ENCODE data around the gene SIVA1. TPM values are rescaled to one million over a fixed set of nuclear protein-coding genes. Genes with fewer than 3 reads are reported as not detected.

The SIVA1 gene
- total RNA-seq, 3 donors from 2014 or later (not counting 1 experiment from before 2014, with no cell fraction given) = 59.7 to 74.8 (median 59.8) TPM

GRCh38 chr14:104744484-104744883 lies 8.5 kb upstream of the SIVA1 start:
- H3K27me3 ChIP-seq (ENCODE audit: control insufficient read depth, insufficient read depth, low read length) = no peaks in the 10 kb centered on the region

DNA sequence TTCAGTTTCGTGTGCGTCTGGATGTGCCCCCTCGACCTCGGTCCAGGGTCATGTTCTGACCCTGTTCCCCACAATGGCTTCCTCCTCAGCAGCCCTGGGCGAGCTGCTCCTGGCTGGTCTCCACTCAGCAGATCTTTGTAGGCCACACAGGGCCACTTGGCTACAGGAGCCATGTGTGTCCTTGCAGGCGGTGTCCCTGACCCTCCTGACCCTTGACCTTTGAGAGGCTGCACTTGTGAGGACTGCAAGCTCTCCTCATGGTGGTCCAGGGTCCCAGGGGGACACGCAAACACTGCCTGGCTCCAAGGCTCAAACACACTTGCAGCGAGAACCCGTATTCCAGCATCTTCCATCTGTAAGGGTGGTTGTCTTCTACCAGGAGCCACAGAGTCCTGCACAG lies 7.5 kb upstream of the SIVA1 start:
- H3K4me1 ChIP-seq (ENCODE audit: control insufficient read depth, insufficient read depth, low read length) = no peaks in the 10 kb centered on the region
- no peaks in the 10 kb centered on the region for H3K9me3 Mint-ChIP-seq
- WGBS (ENCODE audit: insufficient coverage) = 92% methylated on average over 9 of the region's 9 CpGs
- no peak overlapping the region for H3K4me3 Mint-ChIP-seq
- DNase-seq (no peak), ATAC-seq (no peak)
- H3K36me3 Mint-ChIP-seq = no peaks in the 10 kb centered on the region
- no peaks in the 10 kb centered on the region for H3K27me3 ChIP-seq (ENCODE audit: control insufficient read depth, insufficient read depth, low read length)
- H3K27me3 Mint-ChIP-seq (ENCODE audit: low read depth in 2 of 2) = no peaks in the 10 kb centered on the region
- H3K4me1 Mint-ChIP-seq = no peaks in the 10 kb centered on the region
- no peaks in the 10 kb centered on the region for H3K36me3 ChIP-seq (ENCODE audit: control insufficient read depth, insufficient read depth, low read length)
- no peak overlapping the region for H3K4me3 ChIP-seq (ENCODE audit: low read length)
- intact Hi-C loops (cut with micrococcal nuclease) = no loop called here
- H3K27ac ChIP-seq (ENCODE audit: low read length) = no peak overlapping the region
- H3K27ac Mint-ChIP-seq = no peak overlapping the region
- H3K9me3 ChIP-seq (ENCODE audit: control insufficient read depth, insufficient read depth, low read length) = no peaks in the 10 kb centered on the region
- no peak for TF ChIP-seq CTCF (IDR thresholded peaks at IDR 0.05)

More at GRCh38 chr14:104744484-104744883, 8.5 kb upstream of the SIVA1 start:
- no peaks in the 10 kb centered on the region for H3K36me3 Mint-ChIP-seq
- ATAC-seq (no peak), DNase-seq (no peak)
- no peak for TF ChIP-seq CTCF (IDR thresholded peaks at IDR 0.05)
- Histone ChIP-seq H3K36me3 (ENCODE audit: control insufficient read depth, insufficient read depth, low read length) (no peaks in the 10 kb centered on the region), H3K4me3 (ENCODE audit: low read length) (no peak overlapping the region), H3K4me1 (ENCODE audit: control insufficient read depth, insufficient read depth, low read length) (no peaks in the 10 kb centered on the region), H3K9me3 (ENCODE audit: control insufficient read depth, insufficient read depth, low read length) (no peaks in the 10 kb centered on the region), H3K27ac (ENCODE audit: low read length) (no peak overlapping the region)
- H3K27me3 Mint-ChIP-seq (ENCODE audit: low read depth in 2 of 2) = no peaks in the 10 kb centered on the region
- H3K4me1 Mint-ChIP-seq = no peaks in the 10 kb centered on the region
- H3K4me3 Mint-ChIP-seq = no peak overlapping the region
- no peaks in the 10 kb centered on the region for H3K9me3 Mint-ChIP-seq
- intact Hi-C loops (cut with micrococcal nuclease) = no loop called here
- no peak overlapping the region for H3K27ac Mint-ChIP-seq
- 96% methylated on average over 10 of the region's 10 CpGs for WGBS (ENCODE audit: insufficient coverage)

DNA sequence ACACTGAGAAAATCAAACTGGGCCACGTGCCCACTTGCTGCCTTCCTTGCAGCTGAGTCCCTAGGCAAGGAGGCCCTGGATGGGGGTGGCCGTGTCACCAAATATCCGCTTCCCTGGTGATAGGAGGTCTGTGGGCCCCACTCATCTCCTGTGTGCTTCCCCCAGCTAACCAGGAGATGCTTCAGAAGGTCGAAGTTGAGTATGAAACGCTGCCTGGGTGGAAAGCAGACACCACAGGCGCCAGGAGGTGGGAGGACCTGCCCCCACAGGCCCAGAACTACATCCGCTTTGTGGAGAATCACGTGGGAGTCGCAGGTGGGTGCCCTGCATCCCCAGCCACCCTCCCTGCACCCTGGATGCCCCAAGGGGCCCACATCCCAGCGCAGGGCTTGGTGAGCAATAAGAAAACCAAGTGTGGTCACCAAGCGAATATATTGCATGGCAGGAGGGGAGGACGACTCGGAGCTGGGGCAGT lies 6.8 kb upstream of the SIVA1 start:
- DNase-seq = no peak
- ATAC-seq = no peak
- H3K36me3 ChIP-seq (ENCODE audit: control insufficient read depth, insufficient read depth, low read length) = no peaks in the 10 kb centered on the region
- H3K4me1 ChIP-seq (ENCODE audit: control insufficient read depth, insufficient read depth, low read length) = no peaks in the 10 kb centered on the region
- H3K9me3 Mint-ChIP-seq = no peaks in the 10 kb centered on the region
- no peak overlapping the region for H3K4me3 Mint-ChIP-seq
- no peaks in the 10 kb centered on the region for H3K27me3 ChIP-seq (ENCODE audit: control insufficient read depth, insufficient read depth, low read length)
- 69% methylated on average over 13 of the region's 13 CpGs for WGBS (ENCODE audit: insufficient coverage)
- H3K27ac Mint-ChIP-seq = no peak overlapping the region
- no peak for TF ChIP-seq CTCF (IDR thresholded peaks at IDR 0.05)
- H3K4me1 Mint-ChIP-seq = no peaks in the 10 kb centered on the region
- H3K36me3 Mint-ChIP-seq = no peaks in the 10 kb centered on the region
- H3K4me3 ChIP-seq (ENCODE audit: low read length) = no peak overlapping the region
- no peaks in the 10 kb centered on the region for H3K27me3 Mint-ChIP-seq (ENCODE audit: low read depth in 2 of 2)
- H3K9me3 ChIP-seq (ENCODE audit: control insufficient read depth, insufficient read depth, low read length) = no peaks in the 10 kb centered on the region
- intact Hi-C loops (cut with micrococcal nuclease) = no loop called here
- no peak overlapping the region for H3K27ac ChIP-seq (ENCODE audit: low read length)

DNA sequence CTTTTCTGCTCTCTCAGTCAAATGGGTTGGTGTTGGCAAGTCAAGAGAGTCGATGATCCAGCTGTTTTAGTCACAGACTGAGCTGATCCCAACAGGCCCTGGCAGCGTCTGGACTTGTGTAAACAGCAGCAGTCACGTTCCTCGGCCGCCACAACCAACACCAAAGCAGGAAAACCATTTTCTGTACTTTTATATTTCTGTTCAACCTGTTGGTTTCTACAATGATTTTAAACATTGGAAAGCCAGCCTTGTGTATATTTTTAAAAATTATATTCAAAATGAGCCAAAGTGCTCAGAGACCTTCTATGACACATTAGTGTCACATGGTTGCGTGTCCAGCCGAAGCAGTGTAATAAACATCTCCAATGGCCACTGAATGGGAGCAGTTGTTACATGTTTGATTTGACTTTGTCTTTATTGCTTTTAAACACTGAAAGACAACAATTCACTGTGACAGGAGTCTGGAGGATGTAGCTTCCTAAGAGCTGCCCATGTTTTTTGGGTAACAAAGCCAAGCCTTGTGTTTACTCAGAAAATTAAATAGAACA lies 5.9 kb upstream of the SIVA1 start:
- no peak for TF ChIP-seq CTCF (IDR thresholded peaks at IDR 0.05)
- intact Hi-C loops (cut with micrococcal nuclease) = no loop called here
- no peaks in the 10 kb centered on the region for H3K4me1 Mint-ChIP-seq

More for the DNA sequence above, 5.9 kb upstream of the SIVA1 start:
- Mint-ChIP-seq H3K4me3 (no peak overlapping the region), H3K9me3 (no peaks in the 10 kb centered on the region), H3K27me3 (ENCODE audit: low read depth in 2 of 2) (no peaks in the 10 kb centered on the region), H3K36me3 (no peaks in the 10 kb centered on the region), H3K27ac (no peak overlapping the region)
- H3K36me3 ChIP-seq (ENCODE audit: control insufficient read depth, insufficient read depth, low read length) = no peaks in the 10 kb centered on the region
- no peak for DNase-seq
- H3K9me3 ChIP-seq (ENCODE audit: control insufficient read depth, insufficient read depth, low read length) = no peaks in the 10 kb centered on the region
- no peak overlapping the region for H3K4me3 ChIP-seq (ENCODE audit: low read length)
- no peak for ATAC-seq
- H3K27me3 ChIP-seq (ENCODE audit: control insufficient read depth, insufficient read depth, low read length) = no peaks in the 10 kb centered on the region
- no peak overlapping the region for H3K27ac ChIP-seq (ENCODE audit: low read length)
- 91% methylated on average over 7 of the region's 7 CpGs for WGBS (ENCODE audit: insufficient coverage)
- H3K4me1 ChIP-seq (ENCODE audit: control insufficient read depth, insufficient read depth, low read length) = peaks cover 3% of the 10 kb centered on the region
